ENCODE results near the gene CD302.
"Not testable (repeated sequence)": the region's sequence is repeated elsewhere in the genome, so short reads cannot be mapped to it uniquely, and the experiment has no call there.

CD302 gene

DNA sequence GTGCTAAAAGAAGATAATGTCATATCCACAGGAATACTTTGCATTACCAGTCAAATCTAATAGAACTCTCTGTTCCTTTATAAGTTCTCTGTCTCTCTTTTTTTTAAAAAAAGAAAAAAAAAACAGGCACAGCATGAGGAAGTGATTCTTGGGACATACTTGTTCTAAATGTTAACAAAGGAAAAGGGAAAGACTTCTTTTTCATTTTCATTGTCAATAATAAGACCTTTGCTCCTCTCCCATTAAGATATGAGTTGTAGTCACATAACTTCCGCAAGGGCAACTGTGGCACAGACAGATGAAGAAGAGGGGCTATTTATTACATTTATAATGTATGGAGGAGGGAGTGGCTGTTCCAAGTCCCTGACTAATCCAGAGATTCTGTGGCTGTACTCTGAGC, 4.7 kb downstream of the CD302 start:
- Histone ChIP-seq H3K27ac (ENCODE audit: low read depth, low read length, severe bottlenecking) (no peak overlapping the region), H3K4me3 (ENCODE audit: extremely low read depth, insufficient read depth, low read length, poor library complexity, severe bottlenecking) (no peak overlapping the region)
- no CpG with 5 or more reads among the region's 1 CpG for WGBS, 2 experiments (ENCODE audit: insufficient coverage in 2 of 2)

GRCh38 chr2:159792599-159792998, 5.4 kb downstream of the CD302 start:
- Histone ChIP-seq H3K9me3 (ENCODE audit: control insufficient read depth, low read length) (no peaks in the 10 kb centered on the region), H3K4me3 (ENCODE audit: extremely low read depth, insufficient read depth, low read length, poor library complexity, severe bottlenecking) (no peak overlapping the region), H3K36me3 (ENCODE audit: control insufficient read depth, insufficient read depth, low read length) (no peaks in the 10 kb centered on the region), H3K27ac (ENCODE audit: low read depth, low read length, severe bottlenecking) (no peak overlapping the region), H3K4me1 (ENCODE audit: control insufficient read depth, insufficient read depth, low read length, poor library complexity, severe bottlenecking) (peaks cover 6% of the 10 kb centered on the region)
- no CpG with 5 or more reads among the region's 4 CpGs for WGBS, 2 experiments (ENCODE audit: insufficient coverage in 2 of 2)

More for the DNA sequence above, 4.7 kb downstream of the CD302 start:
- Histone ChIP-seq H3K4me1 (ENCODE audit: control insufficient read depth, insufficient read depth, low read length, poor library complexity, severe bottlenecking) (peaks cover 6% of the 10 kb centered on the region), H3K9me3 (ENCODE audit: control insufficient read depth, low read length) (no peaks in the 10 kb centered on the region), H3K36me3 (ENCODE audit: control insufficient read depth, insufficient read depth, low read length) (no peaks in the 10 kb centered on the region)

- WGBS, 2 experiments (ENCODE audit: insufficient coverage in 2 of 2) = 83% methylated on average over 1 of the region's 1 CpG; no CpG with 5 or more reads in 1 of the 2 experiments
- Histone ChIP-seq H3K36me3 (ENCODE audit: control insufficient read depth, insufficient read depth, low read length) (no peaks in the 10 kb centered on the region), H3K9me3 (ENCODE audit: control insufficient read depth, low read length) (no peaks in the 10 kb centered on the region)
These were observed 6.0 kb downstream of the CD302 start for GRCh38 chr2:159792036-159792435.

GRCh38 chr2:159790323-159790722, 7.7 kb downstream of the CD302 start:
- Histone ChIP-seq H3K4me3 (ENCODE audit: extremely low read depth, insufficient read depth, low read length, poor library complexity, severe bottlenecking) (no peak overlapping the region), H3K27ac (ENCODE audit: low read depth, low read length, severe bottlenecking) (no peak overlapping the region), H3K4me1 (ENCODE audit: control insufficient read depth, insufficient read depth, low read length, poor library complexity, severe bottlenecking) (no peaks in the 10 kb centered on the region), H3K36me3 (ENCODE audit: control insufficient read depth, insufficient read depth, low read length) (no peaks in the 10 kb centered on the region), H3K9me3 (ENCODE audit: control insufficient read depth, low read length) (no peaks in the 10 kb centered on the region)
- 89% methylated on average over 1 of the region's 1 CpG; no CpG with 5 or more reads in 1 of the 2 experiments for WGBS, 2 experiments (ENCODE audit: insufficient coverage in 2 of 2)

More at GRCh38 chr2:159792036-159792435, 6.0 kb downstream of the CD302 start:
- Histone ChIP-seq H3K27ac (ENCODE audit: low read depth, low read length, severe bottlenecking) (no peak overlapping the region), H3K4me1 (ENCODE audit: control insufficient read depth, insufficient read depth, low read length, poor library complexity, severe bottlenecking) (peaks cover 4% of the 10 kb centered on the region), H3K4me3 (ENCODE audit: extremely low read depth, insufficient read depth, low read length, poor library complexity, severe bottlenecking) (no peak overlapping the region)

DNA sequence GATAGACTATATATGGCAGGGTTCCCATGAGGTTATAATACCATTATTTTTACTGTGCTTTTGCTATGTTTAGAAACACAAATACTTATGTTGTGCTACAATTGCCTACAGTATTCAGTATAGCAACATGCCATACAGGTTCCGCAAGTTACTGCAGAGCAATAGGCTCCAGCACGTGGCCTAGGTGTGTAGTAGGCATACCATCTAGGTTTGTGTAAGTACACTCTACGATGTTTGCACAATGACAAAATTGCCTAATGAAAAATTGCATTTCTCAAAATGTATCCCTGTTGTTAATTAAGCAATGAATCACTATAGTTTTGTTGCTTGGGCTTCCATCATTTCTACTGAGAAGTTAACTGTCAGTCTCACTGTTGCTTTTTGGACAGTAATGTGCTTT, 9.8 kb downstream of the CD302 start:
- WGBS, 2 experiments (ENCODE audit: insufficient coverage in 2 of 2) = 86 to 95% methylated on average over 3 of the region's 3 CpGs
- H3K9me3 ChIP-seq (ENCODE audit: control insufficient read depth, low read length) = no peaks in the 10 kb centered on the region
- no peaks in the 10 kb centered on the region for H3K4me1 ChIP-seq (ENCODE audit: control insufficient read depth, insufficient read depth, low read length, poor library complexity, severe bottlenecking)
- H3K36me3 ChIP-seq (ENCODE audit: control insufficient read depth, insufficient read depth, low read length) = no peaks in the 10 kb centered on the region
- H3K27ac ChIP-seq (ENCODE audit: low read depth, low read length, severe bottlenecking) = no peak overlapping the region
- H3K4me3 ChIP-seq (ENCODE audit: extremely low read depth, insufficient read depth, low read length, poor library complexity, severe bottlenecking) = no peak overlapping the region

DNA sequence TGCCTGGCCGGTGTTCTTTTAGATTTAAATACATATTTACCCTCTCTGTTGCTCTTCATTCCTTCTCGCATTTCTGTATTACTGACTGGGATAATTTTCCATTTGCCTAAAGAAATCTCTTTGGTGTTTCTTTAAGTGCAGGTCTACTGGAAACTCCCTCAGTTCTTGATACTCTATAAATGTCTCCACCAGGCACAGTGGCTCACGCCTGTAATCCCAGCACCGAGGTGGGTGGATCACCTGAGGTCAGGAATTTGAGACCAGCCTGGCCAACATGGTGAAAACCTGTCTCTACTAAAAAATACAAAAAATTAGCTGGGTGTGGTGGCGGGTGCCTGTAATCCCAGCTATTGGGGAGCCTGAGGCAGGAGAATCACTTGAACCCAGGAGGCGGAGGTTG, 10.4 kb downstream of the CD302 start:
- not testable (repeated sequence) for H3K4me1 ChIP-seq (ENCODE audit: control insufficient read depth, insufficient read depth, low read length, poor library complexity, severe bottlenecking); H3K9me3 ChIP-seq (ENCODE audit: control insufficient read depth, low read length); H3K27ac ChIP-seq (ENCODE audit: low read depth, low read length, severe bottlenecking); H3K36me3 ChIP-seq (ENCODE audit: control insufficient read depth, insufficient read depth, low read length); H3K4me3 ChIP-seq (ENCODE audit: extremely low read depth, insufficient read depth, low read length, poor library complexity, severe bottlenecking)
- WGBS, 2 experiments (ENCODE audit: insufficient coverage in 2 of 2) = 93% methylated on average over 4 of the region's 6 CpGs; no CpG with 5 or more reads in 1 of the 2 experiments

- no CpG with 5 or more reads among the region's 2 CpGs for WGBS, 2 experiments (ENCODE audit: insufficient coverage in 2 of 2)
- Histone ChIP-seq H3K4me1 (ENCODE audit: control insufficient read depth, insufficient read depth, low read length, poor library complexity, severe bottlenecking) (no peaks in the 10 kb centered on the region), H3K36me3 (ENCODE audit: control insufficient read depth, insufficient read depth, low read length) (no peaks in the 10 kb centered on the region), H3K27ac (ENCODE audit: low read depth, low read length, severe bottlenecking) (no peak overlapping the region), H3K9me3 (ENCODE audit: control insufficient read depth, low read length) (no peaks in the 10 kb centered on the region), H3K4me3 (ENCODE audit: extremely low read depth, insufficient read depth, low read length, poor library complexity, severe bottlenecking) (no peak overlapping the region)
These were observed 11.1 kb downstream of the CD302 start for GRCh38 chr2:159786938-159787337.

GRCh38 chr2:159785195-159785594, 12.8 kb downstream of the CD302 start:
- Histone ChIP-seq H3K4me1 (ENCODE audit: control insufficient read depth, insufficient read depth, low read length, poor library complexity, severe bottlenecking) (no peaks in the 10 kb centered on the region), H3K27ac (ENCODE audit: low read depth, low read length, severe bottlenecking) (no peak overlapping the region), H3K36me3 (ENCODE audit: control insufficient read depth, insufficient read depth, low read length) (no peaks in the 10 kb centered on the region), H3K4me3 (ENCODE audit: extremely low read depth, insufficient read depth, low read length, poor library complexity, severe bottlenecking) (no peak overlapping the region), H3K9me3 (ENCODE audit: control insufficient read depth, low read length) (no peaks in the 10 kb centered on the region)
- 70 to 100% methylated on average over 1 of the region's 3 CpGs for WGBS, 2 experiments (ENCODE audit: insufficient coverage in 2 of 2)

DNA sequence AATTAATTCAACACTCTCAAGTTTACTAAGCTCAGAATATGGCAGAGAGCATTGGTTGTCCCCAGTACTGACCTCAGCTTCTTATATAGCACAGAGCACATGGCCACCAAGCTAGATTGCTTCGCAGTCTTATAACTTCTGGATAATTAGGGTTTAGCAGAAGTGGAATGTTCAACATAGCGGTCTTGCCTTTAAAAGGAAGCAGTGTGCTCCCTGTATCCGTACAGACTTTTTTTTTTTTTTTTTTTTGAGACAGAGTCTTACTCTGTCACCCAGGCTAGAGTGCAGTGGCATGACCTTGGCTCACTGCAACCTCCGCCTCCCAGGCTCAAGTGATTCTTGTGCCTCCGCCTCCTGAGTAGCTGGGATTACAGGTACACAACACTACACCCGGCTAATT, 13.3 kb downstream of the CD302 start:
- not testable (repeated sequence) for H3K27ac ChIP-seq (ENCODE audit: low read depth, low read length, severe bottlenecking); H3K36me3 ChIP-seq (ENCODE audit: control insufficient read depth, insufficient read depth, low read length); H3K9me3 ChIP-seq (ENCODE audit: control insufficient read depth, low read length); H3K4me1 ChIP-seq (ENCODE audit: control insufficient read depth, insufficient read depth, low read length, poor library complexity, severe bottlenecking); H3K4me3 ChIP-seq (ENCODE audit: extremely low read depth, insufficient read depth, low read length, poor library complexity, severe bottlenecking)
- WGBS, 2 experiments (ENCODE audit: insufficient coverage in 2 of 2) = 81 to 98% methylated on average over 2 to 5 of the region's 6 CpGs

- Histone ChIP-seq H3K27ac (ENCODE audit: low read depth, low read length, severe bottlenecking) (no peak overlapping the region), H3K36me3 (ENCODE audit: control insufficient read depth, insufficient read depth, low read length) (no peaks in the 10 kb centered on the region), H3K9me3 (ENCODE audit: control insufficient read depth, low read length) (no peaks in the 10 kb centered on the region), H3K4me3 (ENCODE audit: extremely low read depth, insufficient read depth, low read length, poor library complexity, severe bottlenecking) (no peak overlapping the region), H3K4me1 (ENCODE audit: control insufficient read depth, insufficient read depth, low read length, poor library complexity, severe bottlenecking) (no peaks in the 10 kb centered on the region)
- WGBS, 2 experiments (ENCODE audit: insufficient coverage in 2 of 2) = no CpG with 5 or more reads among the region's 1 CpG
These were observed 14.5 kb downstream of the CD302 start for GRCh38 chr2:159783556-159783955.

- Histone ChIP-seq H3K36me3 (ENCODE audit: control insufficient read depth, insufficient read depth, low read length) (peaks cover 13% of the 10 kb centered on the region), H3K4me3 (ENCODE audit: extremely low read depth, insufficient read depth, low read length, poor library complexity, severe bottlenecking) (no peak overlapping the region), H3K27ac (ENCODE audit: low read depth, low read length, severe bottlenecking) (no peak overlapping the region), H3K4me1 (ENCODE audit: control insufficient read depth, insufficient read depth, low read length, poor library complexity, severe bottlenecking) (no peaks in the 10 kb centered on the region), H3K9me3 (ENCODE audit: control insufficient read depth, low read length) (no peaks in the 10 kb centered on the region)
- WGBS, 2 experiments (ENCODE audit: insufficient coverage in 2 of 2) = 80% methylated on average over 1 of the region's 3 CpGs; no CpG with 5 or more reads in 1 of the 2 experiments
These were observed 21.7 kb downstream of the CD302 start for GRCh38 chr2:159776321-159776720.
